Measurements from ENCODE around the gene STXBP2.

The STXBP2 gene

GRCh38 chr19:7645163-7645562, 8.3 kb downstream of the STXBP2 start:
- TF ChIP-seq EZH2phosphoT487 (conservative IDR thresholded peaks at IDR 0.05; ENCODE audit: low read length): no peak
- no peak for TF ChIP-seq CTCF (IDR thresholded peaks at IDR 0.05; ENCODE audit: insufficient read depth, low read length, poor library complexity, severe bottlenecking)
- no peak overlapping the region for H2AFZ ChIP-seq (ENCODE audit: low read depth, low read length, severe bottlenecking)
- H3K4me2 ChIP-seq (ENCODE audit: low read depth, low read length, poor library complexity, severe bottlenecking): no peak overlapping the region
- no peak overlapping the region for H3K27ac ChIP-seq (ENCODE audit: low read depth, low read length)
- no peak overlapping the region for H3K9ac ChIP-seq (ENCODE audit: low read length)
- no peaks in the 10 kb centered on the region for H3K79me2 ChIP-seq (ENCODE audit: insufficient read depth, low read length)
- no peaks in the 10 kb centered on the region for H3K9me2 ChIP-seq (replicated peaks; ENCODE audit: insufficient read depth, low read length)
- H3K4me3 ChIP-seq (ENCODE audit: insufficient read depth, low read length, poor library complexity, severe bottlenecking): no peak overlapping the region
- H4K20me1 ChIP-seq (ENCODE audit: low read depth, low read length): no peaks in the 10 kb centered on the region
- H3F3A ChIP-seq (ENCODE audit: insufficient read depth): no peaks in the 10 kb centered on the region
- no peaks in the 10 kb centered on the region for H3K27me3 ChIP-seq (ENCODE audit: low read length)
- no peaks in the 10 kb centered on the region for H3K9me3 ChIP-seq (ENCODE audit: insufficient read depth, low read length)
- H3K36me3 ChIP-seq (ENCODE audit: low read length): no peaks in the 10 kb centered on the region

- no peak overlapping the region for H3K4me3 ChIP-seq (ENCODE audit: insufficient read depth, low read length, poor library complexity, severe bottlenecking)
- no peak overlapping the region for H3K4me2 ChIP-seq (ENCODE audit: low read depth, low read length, poor library complexity, severe bottlenecking)
- H4K20me1 ChIP-seq (ENCODE audit: low read depth, low read length): no peaks in the 10 kb centered on the region
- TF ChIP-seq EZH2phosphoT487 (conservative IDR thresholded peaks at IDR 0.05; ENCODE audit: low read length) (no peak), CTCF (IDR thresholded peaks at IDR 0.05; ENCODE audit: insufficient read depth, low read length, poor library complexity, severe bottlenecking) (no peak)
- H3F3A ChIP-seq (ENCODE audit: insufficient read depth): no peaks in the 10 kb centered on the region
- no peak overlapping the region for H3K9ac ChIP-seq (ENCODE audit: low read length)
- H3K9me2 ChIP-seq (replicated peaks; ENCODE audit: insufficient read depth, low read length): no peaks in the 10 kb centered on the region
- H3K9me3 ChIP-seq (ENCODE audit: insufficient read depth, low read length): no peaks in the 10 kb centered on the region
- no peaks in the 10 kb centered on the region for H3K27me3 ChIP-seq (ENCODE audit: low read length)
- no peaks in the 10 kb centered on the region for H3K36me3 ChIP-seq (ENCODE audit: low read length)
- H2AFZ ChIP-seq (ENCODE audit: low read depth, low read length, severe bottlenecking): no peak overlapping the region
- no peak overlapping the region for H3K27ac ChIP-seq (ENCODE audit: low read depth, low read length)
- no peaks in the 10 kb centered on the region for H3K79me2 ChIP-seq (ENCODE audit: insufficient read depth, low read length)
Observed at GRCh38 chr19:7645656-7646425, 8.9 kb downstream of the STXBP2 start.

- Histone ChIP-seq H3K9me3 (ENCODE audit: insufficient read depth, low read length) (no peaks in the 10 kb centered on the region), H3K27me3 (ENCODE audit: low read length) (no peaks in the 10 kb centered on the region), H3K9me2 (replicated peaks; ENCODE audit: insufficient read depth, low read length) (no peaks in the 10 kb centered on the region), H4K20me1 (ENCODE audit: low read depth, low read length) (no peaks in the 10 kb centered on the region), H3K36me3 (ENCODE audit: low read length) (no peaks in the 10 kb centered on the region), H3K79me2 (ENCODE audit: insufficient read depth, low read length) (no peaks in the 10 kb centered on the region), H2AFZ (ENCODE audit: low read depth, low read length, severe bottlenecking) (no peak overlapping the region), H3K4me3 (ENCODE audit: insufficient read depth, low read length, poor library complexity, severe bottlenecking) (no peak overlapping the region), H3K4me2 (ENCODE audit: low read depth, low read length, poor library complexity, severe bottlenecking) (no peak overlapping the region), H3F3A (ENCODE audit: insufficient read depth) (no peaks in the 10 kb centered on the region), H3K9ac (ENCODE audit: low read length) (no peak overlapping the region), H3K27ac (ENCODE audit: low read depth, low read length) (no peak overlapping the region)
- TF ChIP-seq CTCF (IDR thresholded peaks at IDR 0.05; ENCODE audit: insufficient read depth, low read length, poor library complexity, severe bottlenecking): no peak
- no peak for TF ChIP-seq EZH2phosphoT487 (conservative IDR thresholded peaks at IDR 0.05; ENCODE audit: low read length)
Observed at GRCh38 chr19:7646426-7646700, 9.5 kb downstream of the STXBP2 start.
